Measurements from ENCODE around the gene ZBED1.
"Not testable (repeated sequence)": the region's sequence is repeated elsewhere in the genome, so short reads cannot be mapped to it uniquely, and the experiment has no call there.

The ZBED1 gene

DNA sequence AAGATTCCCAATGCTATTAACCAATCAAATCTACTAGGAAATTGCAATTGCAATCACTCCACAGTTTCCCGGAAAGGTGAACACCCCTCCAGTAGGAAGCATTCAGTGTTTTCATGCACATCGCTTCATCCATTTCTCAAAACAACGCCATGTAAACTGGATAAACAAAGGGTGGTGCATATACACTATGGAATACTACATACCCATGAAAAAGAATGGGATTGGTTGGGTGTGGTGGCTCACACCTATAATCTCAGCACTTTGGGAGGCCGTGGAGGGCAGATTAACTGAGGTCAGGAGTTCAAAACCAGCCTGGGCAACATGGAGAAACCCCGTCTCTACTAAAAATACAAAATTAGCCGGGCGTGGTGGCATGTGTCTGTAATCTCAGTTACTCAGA, 29.1 kb downstream of the ZBED1 start:
- no peak for DNase-seq

DNA sequence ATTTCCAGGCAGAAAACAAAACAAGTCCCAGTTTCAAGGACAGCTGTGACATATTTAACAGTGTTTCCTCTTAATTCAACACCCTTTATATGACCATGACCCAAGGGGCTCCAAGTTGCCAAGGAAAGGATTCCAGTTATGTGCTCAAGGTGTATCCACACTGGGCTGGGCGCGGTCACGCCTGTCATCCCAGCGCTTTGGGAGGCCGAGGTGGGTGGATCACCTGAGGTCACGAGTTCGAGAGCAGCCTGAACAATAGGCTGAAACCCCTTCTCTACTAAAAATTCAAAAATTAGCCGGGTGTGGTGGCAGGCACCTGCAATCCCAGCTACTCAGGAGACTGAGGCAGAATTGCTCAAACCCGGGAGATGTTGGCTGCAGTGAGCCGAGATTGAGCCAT, 29.6 kb downstream of the ZBED1 start:
- not testable (repeated sequence) for DNase-seq

DNA sequence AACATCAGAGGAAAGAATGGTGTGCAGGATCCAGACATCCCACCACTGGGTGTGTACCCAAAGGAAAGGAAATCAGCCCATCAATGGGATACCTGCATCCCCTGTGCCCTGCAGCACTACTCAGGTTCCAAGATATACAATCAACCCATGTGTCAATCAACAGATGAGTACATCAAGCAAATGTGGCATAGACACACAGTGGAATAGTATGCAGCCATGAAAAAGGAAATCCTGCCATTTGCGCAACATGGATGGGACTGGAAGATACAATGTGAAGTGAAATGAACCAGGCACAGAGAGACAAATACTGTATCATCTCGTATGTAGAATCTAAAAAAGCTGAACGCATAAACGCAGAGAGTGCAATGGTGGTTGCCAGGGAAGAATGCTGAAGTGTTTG, 30.9 kb downstream of the ZBED1 start:
- not testable (repeated sequence) for DNase-seq

DNA sequence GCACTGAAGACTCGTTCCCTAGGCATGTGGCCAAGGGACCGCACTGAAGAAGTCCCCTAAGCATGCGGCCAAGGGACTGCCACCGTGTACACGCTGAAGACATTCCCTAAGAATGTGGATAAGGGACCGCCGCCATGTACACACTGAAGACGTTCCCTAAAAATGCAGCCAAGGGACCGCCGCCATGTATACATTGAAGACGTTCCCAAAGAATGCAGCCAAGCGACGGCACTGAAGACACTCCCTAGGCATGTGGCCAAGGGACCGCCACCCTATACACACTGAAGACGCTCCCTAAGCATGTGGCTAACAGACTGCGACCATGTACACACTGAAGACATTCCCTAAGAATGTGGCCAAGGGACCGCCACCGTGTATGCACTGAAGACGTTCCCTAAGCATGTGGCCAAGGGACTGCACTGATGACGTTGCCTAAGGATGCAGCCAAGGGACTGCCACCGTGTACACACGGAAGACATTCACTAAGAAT, 31.5 kb downstream of the ZBED1 start:
- DNase-seq = no peak

DNA sequence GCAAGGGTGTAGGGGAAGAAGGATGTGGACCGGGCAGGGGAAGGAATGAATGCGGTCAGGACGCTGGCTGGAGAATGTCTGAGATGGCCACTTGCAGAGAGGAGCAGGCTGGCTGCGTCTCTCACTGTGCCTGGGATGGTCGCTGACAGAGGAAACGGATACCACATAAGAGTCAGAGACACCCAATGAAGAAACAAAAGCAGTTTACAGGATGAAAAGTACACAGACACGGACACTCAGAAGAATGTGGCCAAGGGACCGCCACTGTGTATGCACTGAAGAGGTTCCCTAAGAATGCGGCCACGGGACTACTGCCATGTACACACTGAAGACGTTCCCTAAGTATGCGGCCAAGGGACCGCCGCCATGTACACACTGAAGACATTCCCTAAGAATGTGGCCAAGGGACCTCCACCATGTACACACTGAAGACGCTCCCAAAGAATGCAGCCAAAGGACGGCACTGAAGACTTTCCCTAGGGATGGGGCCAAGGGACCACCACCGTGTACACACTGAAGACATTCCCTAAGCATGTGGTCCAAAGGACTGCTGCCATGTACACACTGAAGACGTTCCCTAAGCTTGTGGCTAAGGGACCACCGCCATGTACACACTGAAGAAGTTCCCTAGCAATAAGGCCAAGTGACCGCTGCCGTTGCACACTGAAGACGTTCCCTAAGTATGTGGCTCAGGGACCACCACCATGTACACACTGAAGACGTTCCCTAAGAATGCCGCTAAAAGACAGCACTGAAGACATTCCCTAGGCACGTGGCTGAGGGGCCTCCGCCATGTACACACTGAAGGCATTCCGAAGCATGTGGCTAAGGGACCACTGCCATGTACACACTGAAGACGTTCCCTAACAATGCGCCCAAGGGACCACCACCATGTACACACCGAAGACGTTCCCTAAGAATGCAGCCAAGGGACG, 32.2 kb downstream of the ZBED1 start:
- DNase-seq = no peak

DNA sequence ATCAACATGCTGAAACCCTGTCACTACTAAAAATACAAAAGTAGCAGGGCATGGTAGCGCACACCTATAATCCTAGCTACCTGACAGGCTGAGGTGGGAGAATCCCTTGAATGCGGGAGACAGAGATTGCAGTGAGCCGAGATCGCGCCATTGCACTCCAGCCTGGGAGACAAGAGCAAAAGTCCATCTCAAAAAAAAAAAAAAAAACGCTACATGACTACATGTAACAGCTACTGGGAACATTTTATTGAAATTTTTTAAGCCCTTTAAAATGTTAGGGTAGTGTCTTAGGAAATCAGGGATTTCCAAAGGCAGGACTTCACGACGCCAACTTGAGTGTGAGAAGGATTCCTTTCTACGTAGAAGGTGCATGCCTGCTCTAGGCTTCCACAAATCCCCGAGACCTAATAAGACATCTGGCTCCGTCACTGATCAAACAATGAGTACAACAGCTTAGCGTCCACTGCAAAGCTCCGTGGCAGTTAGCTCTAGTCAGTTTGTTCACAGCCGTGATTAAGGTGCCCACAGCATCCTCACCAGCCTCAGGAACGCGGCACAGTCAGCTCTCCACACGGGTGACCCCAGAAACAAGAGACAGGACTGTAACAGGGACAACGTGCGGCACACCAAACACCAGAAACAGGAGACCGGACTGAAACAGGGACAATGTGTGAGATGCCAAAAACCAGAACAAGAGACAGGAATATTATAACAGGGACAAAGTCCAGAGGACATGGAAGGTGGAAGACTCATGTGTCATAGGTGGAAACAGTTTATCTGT, 33.7 kb downstream of the ZBED1 start:
- no peak for DNase-seq

DNA sequence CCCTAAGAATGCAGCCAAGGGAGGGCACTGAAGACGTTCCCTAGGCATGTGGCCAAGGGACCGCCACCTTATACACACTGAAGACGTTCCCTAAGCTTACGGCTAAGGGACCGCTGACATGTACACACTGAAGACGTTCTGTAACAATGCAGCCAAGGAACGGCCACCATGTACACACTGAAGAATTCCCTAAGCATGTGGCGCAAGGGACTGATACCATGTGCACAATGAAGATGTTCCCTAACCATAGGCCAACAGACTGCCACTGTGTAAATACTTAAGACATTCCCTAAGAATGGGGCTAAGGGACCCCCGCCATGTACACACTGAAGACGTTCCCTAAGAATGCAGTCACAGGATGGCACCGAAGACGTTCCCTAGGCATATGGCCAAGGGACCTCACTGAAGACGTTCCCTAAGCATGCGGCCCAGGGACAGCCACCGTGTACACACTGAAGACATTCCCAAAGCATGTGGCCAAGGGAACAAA, 36.1 kb downstream of the ZBED1 start:
- no peak for DNase-seq

DNA sequence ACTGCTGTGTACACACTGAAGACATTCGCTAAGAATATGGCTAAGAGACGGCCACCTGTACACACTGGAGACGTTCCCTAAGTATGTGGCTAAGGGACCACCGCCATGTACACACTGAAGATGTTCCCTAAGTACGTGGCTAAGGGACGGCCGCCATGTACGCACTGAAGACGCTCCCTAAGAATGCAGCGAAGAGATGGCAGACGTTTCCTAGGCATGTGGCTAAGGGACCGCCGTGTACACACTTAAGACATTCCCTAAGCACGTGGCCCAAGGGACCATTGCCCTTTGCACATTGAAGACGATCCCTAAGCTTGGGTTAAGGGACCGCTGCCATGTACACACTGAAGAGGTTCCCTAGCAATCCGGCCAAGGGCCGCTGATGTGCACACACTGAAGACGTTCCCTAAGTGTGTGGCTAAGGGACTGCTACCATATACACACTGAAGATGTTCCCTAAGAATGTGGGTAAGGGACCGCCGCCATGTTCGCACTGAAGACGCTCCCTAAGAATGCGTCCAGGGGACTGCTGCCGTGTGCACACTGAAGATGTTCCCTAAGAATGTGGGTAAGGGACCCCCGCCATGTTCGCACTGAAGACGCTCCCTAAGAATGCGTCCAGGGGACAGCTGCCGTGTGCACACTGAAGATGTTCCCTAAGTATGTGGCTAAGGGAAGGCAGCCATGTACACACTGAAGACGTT, 36.7 kb downstream of the ZBED1 start:
- no peak for DNase-seq

DNA sequence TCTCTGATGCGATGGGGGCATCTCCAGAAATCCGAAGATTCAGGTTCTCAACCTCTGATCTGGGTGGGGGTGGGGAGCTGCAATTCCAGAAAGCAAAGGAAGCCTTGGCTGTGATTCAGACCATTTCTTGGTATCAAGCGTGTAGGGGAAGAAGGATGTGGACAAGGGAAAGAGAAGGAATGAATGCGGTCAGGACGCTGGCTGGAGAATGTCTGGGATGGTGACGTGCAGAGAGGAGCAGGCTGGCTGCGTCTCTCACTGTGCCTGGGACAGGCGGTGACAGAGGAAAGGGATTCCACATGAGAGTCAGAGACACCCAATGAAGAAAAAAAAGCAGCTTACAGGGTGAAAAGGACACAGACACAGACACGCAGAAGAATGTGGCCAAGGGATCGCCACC, 37.3 kb downstream of the ZBED1 start:
- not testable (repeated sequence) for DNase-seq

DNA sequence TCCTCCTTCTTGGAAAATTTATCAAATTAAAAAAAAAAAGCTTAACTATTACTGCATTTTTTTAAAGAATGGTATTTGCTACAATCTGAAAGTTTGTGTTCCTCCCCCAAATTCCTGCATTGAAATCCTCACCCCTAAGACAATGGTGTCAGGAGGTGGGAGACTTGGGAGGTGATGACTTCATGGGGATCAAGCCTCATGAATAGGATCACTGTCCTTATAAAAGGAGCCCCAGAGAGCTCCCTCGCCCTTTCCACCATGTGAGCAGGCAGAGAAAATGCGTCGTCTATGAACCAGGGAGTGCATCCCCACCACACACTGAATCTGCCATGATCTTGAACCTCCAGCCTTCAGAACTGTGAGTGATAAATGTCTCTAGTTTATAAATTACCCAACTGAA, 38.0 kb downstream of the ZBED1 start:
- DNase-seq = no peak

DNA sequence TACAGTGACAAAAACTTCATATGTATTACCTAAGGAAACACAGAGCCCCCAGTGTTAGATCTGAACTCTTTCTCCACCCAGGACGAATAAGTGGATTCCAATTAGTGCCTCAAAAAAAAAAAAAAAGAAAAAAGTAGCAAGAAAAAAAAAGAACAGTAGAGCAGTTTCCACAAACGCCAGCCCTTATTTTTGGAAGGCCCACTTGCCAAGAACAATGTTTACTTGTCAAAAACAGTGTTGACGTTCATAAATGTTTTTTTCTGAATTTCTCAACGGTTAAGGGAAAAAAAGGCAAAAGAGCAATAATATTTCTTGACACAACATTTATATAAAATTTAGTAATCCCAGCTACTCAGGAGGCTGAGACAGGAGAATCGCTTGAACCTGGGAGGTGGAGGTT, 38.7 kb downstream of the ZBED1 start:
- no peak for DNase-seq

DNA sequence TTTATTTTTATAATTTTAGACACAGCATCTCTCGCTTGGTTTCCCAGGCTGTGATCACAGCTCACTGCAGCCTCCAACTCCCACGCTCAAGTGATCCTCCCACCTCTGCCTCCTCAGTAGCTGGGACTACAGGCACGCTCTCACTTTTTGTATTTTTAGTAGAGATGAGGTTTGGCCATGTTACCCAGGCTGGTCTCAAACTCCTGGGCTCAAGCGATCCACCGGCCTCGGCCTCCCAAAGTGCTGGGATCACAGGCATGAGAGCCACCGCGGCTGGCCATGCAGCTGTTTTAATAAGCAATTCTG, 39.1 kb downstream of the ZBED1 start:
- DNase-seq = no peak

DNA sequence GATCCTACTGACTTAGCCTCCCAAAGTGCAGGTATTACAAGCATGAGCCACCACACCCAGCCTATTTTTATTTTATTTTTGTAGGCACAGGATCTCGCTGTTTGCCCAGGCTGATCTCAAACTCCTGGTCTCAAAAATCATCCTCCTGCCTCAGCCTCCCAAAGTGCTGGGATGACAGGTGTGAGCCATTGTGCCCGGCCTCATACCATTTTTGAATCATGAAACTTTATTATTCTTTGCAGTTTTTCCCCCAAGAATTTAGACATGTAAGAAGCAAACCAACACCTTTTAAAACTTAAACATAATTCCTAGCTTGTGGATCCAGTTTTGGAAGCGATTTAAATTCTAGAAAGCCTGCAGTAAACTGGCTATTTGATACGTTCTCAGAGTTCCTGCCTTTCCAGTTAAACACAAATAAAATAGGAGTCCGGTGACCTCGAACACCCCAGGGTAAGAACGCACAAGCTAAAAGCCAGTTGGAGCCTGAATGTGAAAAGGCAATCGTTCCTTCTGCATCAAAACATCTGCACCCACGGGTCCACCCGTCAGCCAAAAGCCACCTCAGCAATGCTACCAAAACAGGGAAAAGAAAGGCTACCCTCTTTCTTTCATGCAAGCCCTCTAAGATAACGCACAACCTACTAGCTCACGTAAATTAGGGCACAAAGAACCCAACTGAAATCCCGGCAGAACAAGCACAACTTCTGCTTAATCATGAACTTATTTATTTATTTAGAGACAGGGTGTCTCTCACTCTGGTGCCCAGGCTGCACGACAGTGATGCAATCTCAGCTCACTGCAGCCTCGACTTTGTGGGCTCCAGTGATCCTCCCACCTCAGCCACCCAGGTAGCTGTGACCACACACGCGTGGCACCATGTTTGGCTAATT, 39.7 kb downstream of the ZBED1 start:
- not testable (repeated sequence) for DNase-seq

DNA sequence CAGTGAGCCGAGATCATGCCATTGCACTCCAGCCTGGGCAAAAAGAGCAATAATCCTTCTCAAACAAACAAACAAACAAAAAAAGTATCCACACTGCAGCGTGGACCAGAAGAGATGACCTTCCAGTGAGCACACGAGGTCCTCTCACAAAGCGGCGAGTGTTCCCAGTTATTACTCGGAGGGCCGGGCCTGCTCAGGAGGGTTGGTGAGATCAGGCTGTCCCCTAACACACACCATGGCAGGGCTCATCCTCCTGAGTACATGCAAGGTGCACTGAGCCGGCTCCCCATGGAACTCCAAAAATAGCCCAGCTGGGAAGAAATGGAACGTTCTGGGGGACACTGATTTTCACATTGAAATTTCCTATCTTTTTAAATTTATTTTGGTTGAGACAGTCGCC, 40.7 kb downstream of the ZBED1 start:
- not testable (repeated sequence) for DNase-seq

DNA sequence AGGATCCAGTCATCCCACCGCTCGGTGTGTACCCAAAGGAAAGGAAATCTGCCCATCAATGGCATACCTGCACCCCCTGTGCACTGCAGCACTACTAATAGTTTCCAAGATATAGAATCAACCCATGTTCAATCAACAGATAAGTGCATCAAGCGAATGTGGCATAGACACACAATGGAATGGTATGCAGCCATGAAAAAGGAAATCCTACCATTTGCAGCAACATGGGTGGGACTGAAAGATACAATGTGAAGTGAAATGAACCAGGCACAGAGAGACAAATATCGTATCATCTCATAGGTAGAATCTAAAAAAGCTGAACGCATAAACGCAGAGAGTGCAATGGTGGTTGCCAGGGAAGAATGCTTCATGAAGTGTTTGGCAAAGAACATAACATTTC, 42.5 kb downstream of the ZBED1 start:
- no peak for DNase-seq

DNA sequence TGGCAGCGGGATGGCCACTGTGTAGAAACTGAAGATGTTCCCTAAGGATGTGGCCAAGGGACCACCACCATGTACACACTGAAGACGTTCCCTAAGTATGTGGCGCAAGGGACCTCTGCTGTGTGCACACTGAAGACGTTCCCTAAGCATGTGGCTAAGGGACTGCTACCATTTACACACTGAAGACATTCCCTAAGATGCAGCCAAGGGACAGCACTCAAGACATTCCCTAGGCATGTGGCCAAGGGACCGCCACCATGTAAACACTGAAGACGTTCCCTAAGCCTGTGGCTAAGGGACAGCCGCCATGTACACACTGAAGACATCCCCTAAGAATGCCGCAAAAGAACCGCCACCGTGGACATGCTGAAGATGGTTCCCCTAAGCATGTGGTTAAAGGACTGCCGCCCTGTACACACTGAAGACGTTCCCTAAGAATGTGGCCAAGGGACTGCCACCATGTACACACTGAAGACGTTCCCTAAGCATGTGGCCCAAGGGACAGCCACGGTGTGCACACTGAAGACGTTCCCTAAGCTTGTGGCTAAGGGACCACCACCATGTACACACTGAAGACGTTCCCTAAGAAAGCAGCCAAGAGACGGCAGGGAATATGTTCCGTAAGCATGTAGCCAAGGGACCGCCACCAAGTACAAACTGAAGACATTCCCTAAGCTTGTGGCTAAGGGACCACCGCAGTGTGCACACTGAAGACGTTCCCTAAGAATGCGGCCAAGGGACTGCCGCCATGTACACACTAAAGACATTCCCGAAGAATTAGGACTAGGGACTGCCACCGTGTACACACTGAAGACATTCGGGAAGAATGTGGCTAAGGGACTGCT, 43.3 kb downstream of the ZBED1 start:
- DNase-seq = no peak

DNA sequence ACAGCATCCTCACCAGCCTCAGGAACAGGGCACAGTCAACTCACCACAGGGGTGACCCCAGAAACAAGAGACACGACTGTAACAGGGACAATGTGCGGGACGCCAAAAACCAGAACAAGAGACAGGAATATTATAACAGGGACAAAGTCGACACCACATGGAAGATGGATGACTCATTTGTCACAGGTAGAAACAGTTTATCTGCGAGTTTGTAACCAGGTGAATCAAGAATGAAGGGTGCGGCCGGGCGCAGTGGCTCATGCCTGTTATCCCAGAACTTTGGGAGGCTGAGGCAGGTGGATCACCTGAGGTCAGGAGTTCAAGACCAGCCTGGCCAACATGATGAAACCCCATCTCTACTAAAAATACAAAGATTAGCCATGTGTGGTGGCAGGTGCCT, 44.7 kb downstream of the ZBED1 start:
- not testable (repeated sequence) for DNase-seq

DNA sequence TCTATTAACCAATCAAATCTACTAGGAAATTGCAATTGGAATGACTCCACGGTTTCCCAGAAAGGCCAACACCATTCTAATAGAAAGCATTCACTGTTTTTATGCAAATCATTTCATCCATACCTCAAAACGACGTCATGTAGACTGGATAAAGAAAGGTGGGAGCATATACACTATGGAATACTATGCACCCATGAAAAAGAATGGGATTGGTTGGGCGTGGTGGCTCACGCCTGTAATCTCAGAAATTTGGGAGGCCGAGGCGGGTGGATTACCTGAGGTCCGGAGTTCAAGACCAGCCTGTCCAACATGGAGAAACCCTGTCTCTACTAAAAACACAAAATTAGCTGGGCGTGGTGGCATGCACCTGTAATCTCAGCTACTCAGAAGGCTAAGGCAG, 46.2 kb downstream of the ZBED1 start:
- DNase-seq = not testable (repeated sequence)

DNA sequence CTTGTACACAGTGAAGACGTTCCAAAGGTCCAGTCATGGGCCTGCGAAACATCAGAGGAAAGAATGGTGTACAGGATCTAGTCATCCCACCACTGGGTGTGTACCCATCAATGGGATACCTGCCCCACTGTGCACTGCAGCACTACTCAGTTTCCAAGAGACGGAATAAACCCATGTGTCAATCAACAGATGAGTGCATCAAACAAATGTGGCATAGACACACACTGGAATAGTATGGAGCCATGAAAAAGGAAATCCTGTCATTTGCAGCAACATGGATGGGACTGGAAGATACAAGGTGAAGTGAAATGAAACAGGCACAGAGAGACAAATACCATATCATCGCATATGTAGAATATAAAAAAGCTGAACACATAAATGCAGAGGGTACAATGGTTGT, 48.0 kb downstream of the ZBED1 start:
- DNase-seq = no peak

DNA sequence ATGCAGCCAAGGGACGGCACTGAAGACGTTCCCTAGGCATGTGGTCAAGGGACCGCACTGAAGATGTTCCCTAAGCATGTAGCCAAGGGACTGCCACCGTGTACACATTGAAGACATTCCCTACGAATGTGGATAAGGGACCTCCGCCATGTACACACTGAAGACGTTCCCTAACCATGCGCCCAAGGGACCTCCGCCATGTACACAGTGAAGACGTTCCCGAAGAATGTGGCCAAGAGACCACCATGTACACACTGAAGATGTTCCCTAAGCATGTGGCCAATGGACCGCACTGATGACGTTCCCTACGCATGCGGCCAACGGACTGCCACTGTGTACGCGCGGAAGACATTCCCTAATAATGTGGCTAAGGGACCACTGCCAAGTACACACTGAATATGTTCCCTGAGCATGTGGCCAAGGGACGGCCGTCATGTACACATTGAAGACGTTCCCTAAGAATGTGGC, 48.4 kb downstream of the ZBED1 start:
- no peak for DNase-seq
